ENCODE measurements around the gene PSMB11. TPM values are rescaled to one million over a fixed set of nuclear protein-coding genes. Genes with fewer than 3 reads are reported as not detected.

The PSMB11 gene
- total RNA-seq, 1 experiment from 2014 or later: not detected

- no peak for DNase-seq (ENCODE audit: low read depth, low spot score)
- no peak overlapping the region for H3K4me3 ChIP-seq (replicated peaks in 1 of 2; ENCODE audit: low read depth in 1 of 2, low read length in 2 of 2)
- no peak overlapping the region for H3K27ac ChIP-seq (ENCODE audit: low read depth, low read length)
- CTCF ChIA-PET: interaction anchor here (1.3 kb wide), 2 partner anchors 12 to 80 kb away, joined by 3 read pairs; no protein-coding TSS in a partner anchor
- no TSS peak for BruUV-seq (replicated peaks)
- intact Hi-C loops (cut with micrococcal nuclease): no loop called here
- RAD21 ChIA-PET (ENCODE audit: low non-redundant PET in 1 of 2, low total read pairs in 2 of 2, uncharacterized antibody in 2 of 2, unreplicated experiment in 2 of 2): no interaction called here
- H3K4me1 ChIP-seq (ENCODE audit: control insufficient read depth in 1 of 2, insufficient read depth in 2 of 2, low read length in 2 of 2): peaks cover 35 to 42% of the 10 kb centered on the region in 2 experiments
- H3K36me3 ChIP-seq (ENCODE audit: control insufficient read depth in 1 of 2, insufficient read depth in 2 of 2, low read length in 2 of 2): peaks cover 47 to 67% of the 10 kb centered on the region in 2 experiments
- H3K9ac ChIP-seq (ENCODE audit: low read length): no peak overlapping the region
- no peak for ATAC-seq
- POLR2A ChIA-PET: interaction anchor here (1.9 kb wide), 1 partner anchor 42 kb away, joined by 10 read pairs; no protein-coding TSS in a partner anchor
- no peak overlapping the region for H3K4me2 ChIP-seq (ENCODE audit: low read length)
- H2AFZ ChIP-seq (ENCODE audit: low read depth, low read length, poor library complexity, severe bottlenecking): no peak overlapping the region
- H3K9me3 ChIP-seq (ENCODE audit: control insufficient read depth in 1 of 2, insufficient read depth in 1 of 2, low read depth in 1 of 2, low read length in 2 of 2): no peaks in the 10 kb centered on the region
- H3K27me3 ChIP-seq (ENCODE audit: insufficient read depth, low read length): no peaks in the 10 kb centered on the region
- peaks cover 66% of the 10 kb centered on the region for H3K79me2 ChIP-seq (ENCODE audit: insufficient read depth, low read length)
- H4K20me1 ChIP-seq (ENCODE audit: insufficient read depth): no peaks in the 10 kb centered on the region
- no peaks in the 10 kb centered on the region for H3K9me2 ChIP-seq (ENCODE audit: insufficient read depth)
- TF ChIP-seq FOSL1 (IDR thresholded peaks at IDR 0.05; ENCODE audit: low read depth) (no peak), SIN3A (IDR thresholded peaks at IDR 0.05; ENCODE audit: low read depth) (no peak), CBX3 (IDR thresholded peaks at IDR 0.05; ENCODE audit: low read depth) (no peak), EZH2phosphoT487 (IDR thresholded peaks at IDR 0.05; ENCODE audit: borderline replicate concordance) (no peak), ZBTB33 (IDR thresholded peaks at IDR 0.05; ENCODE audit: extremely low read depth, insufficient replicate concordance, low read length) (no peak), YY1 (IDR thresholded peaks at IDR 0.05; ENCODE audit: extremely low read depth, insufficient replicate concordance, low read depth, low read length) (no peak), POLR2A (IDR thresholded peaks at IDR 0.05; ENCODE audit: borderline replicate concordance, extremely low read depth, insufficient read depth, insufficient read length) (no peak), POLR2AphosphoS5 (IDR thresholded peaks at IDR 0.05; ENCODE audit: low read depth, low read length) (no peak), ATF3 (IDR thresholded peaks at IDR 0.05) (no peak), EGR1 (IDR thresholded peaks at IDR 0.05; ENCODE audit: low read depth) (no peak), TCF7L2 (IDR thresholded peaks at IDR 0.05; ENCODE audit: borderline replicate concordance, extremely low read depth, insufficient read depth, insufficient read length) (no peak), SRF (IDR thresholded peaks at IDR 0.05; ENCODE audit: low read depth) (no peak), REST (IDR thresholded peaks at IDR 0.05; ENCODE audit: low read depth) (no peak), SP1 (IDR thresholded peaks at IDR 0.05; ENCODE audit: low read depth) (no peak), RAD21 (IDR thresholded peaks at IDR 0.05; ENCODE audit: low read depth) (no peak), MAX (IDR thresholded peaks at IDR 0.05) (no peak), CTCF (IDR thresholded peaks at IDR 0.05 in 2 of 3, conservative IDR thresholded peaks at IDR 0.05 in 1 of 3; ENCODE audit: borderline replicate concordance in 1 of 3, insufficient read depth in 1 of 3, low read depth in 2 of 3, low read length in 2 of 3) (no peak), ZFX (IDR thresholded peaks at IDR 0.05) (no peak), EZH2 (IDR thresholded peaks at IDR 0.05) (no peak)
Observed at GRCh38 chr14:23066855-23067744, 25.1 kb downstream of the PSMB11 start.
